Erythroblast (primary cell): Measurements from ENCODE around the gene SLC16A12.

Source experiments
- GATA1 ChIP-seq: IDR thresholded peaks from 2 replicates; pipeline ENCODE4 v1.6.1; 2011; ENCODE audit warnings: low read depth, mild to moderate bottlenecking, control low read depth, low read length, moderate library complexity
- POLR2A ChIP-seq: IDR thresholded peaks from 2 replicates; pipeline ENCODE4 v1.6.1; 2011; ENCODE audit warnings: mild to moderate bottlenecking, low read length

DNA sequence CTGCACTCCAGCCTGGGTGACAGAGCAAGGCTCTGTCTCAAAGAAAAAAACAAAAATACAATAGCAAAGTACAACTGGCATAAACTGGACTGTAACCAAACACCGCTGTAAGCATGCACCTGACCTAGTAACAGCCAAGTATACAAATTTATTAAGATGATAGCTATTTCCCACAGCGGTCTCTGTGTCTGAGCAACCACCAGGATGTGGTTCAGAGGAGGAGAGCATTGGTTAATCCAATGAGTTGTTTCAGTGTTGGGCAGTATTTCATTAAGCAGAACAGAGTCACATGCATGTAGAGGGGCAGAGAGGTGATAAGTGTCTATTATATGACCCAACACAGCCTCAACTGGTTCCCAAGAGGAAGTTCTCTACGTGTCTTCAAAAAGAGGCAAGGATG is 4.0 kb downstream of the SLC16A12 start:
- no peak for TF ChIP-seq POLR2A
- TF ChIP-seq GATA1, result no peak
